ENCODE measurements around the gene UBE2J2. TPM values are rescaled to one million over a fixed set of nuclear protein-coding genes. Genes with fewer than 3 reads are reported as not detected.

The UBE2J2 gene
- polyA plus RNA-seq, 3 donors: 51.7 to 58.8 (median 54.6) TPM

- DNase-seq: no peak
These were observed 10.8 kb upstream of the UBE2J2 start for GRCh38 chr1:1284221-1285101.

GRCh38 chr1:1283821-1284220 is 10.2 kb upstream of the UBE2J2 start:
- peak; percentile 55 for DNase-seq

GRCh38 chr1:1282998-1283397 is 9.3 kb upstream of the UBE2J2 start:
- DNase-seq: no peak

- DNase-seq: no peak
These were observed 8.1 kb upstream of the UBE2J2 start for GRCh38 chr1:1281533-1282321.

- no peak for DNase-seq
These were observed 7.3 kb upstream of the UBE2J2 start for GRCh38 chr1:1280782-1281481.

- no peak for DNase-seq
These were observed 5.4 kb upstream of the UBE2J2 start for GRCh38 chr1:1279028-1279427.

- no peak for DNase-seq
These were observed 5.0 kb upstream of the UBE2J2 start for GRCh38 chr1:1278620-1279019.

- no peak for DNase-seq
These were observed 2.2 kb upstream of the UBE2J2 start for GRCh38 chr1:1275836-1276235.

GRCh38 chr1:1274931-1275431 is 1.3 kb upstream of the UBE2J2 start:
- DNase-seq: no peak

GRCh38 chr1:1274299-1274930 is 761 bp upstream of the UBE2J2 start:
- DNase-seq: no peak

GRCh38 chr1:1273209-1273511 is 494 bp downstream of the UBE2J2 start:
- DNase-seq: no peak

- no peak for DNase-seq
These were observed 1.1 kb downstream of the UBE2J2 start for GRCh38 chr1:1272341-1273208.

- DNase-seq: no peak
These were observed 2.8 kb downstream of the UBE2J2 start for GRCh38 chr1:1270813-1271212.

GRCh38 chr1:1268284-1268682 is 5.4 kb downstream of the UBE2J2 start:
- DNase-seq: no peak

- DNase-seq: no peak
These were observed 6.0 kb downstream of the UBE2J2 start for GRCh38 chr1:1267488-1268283.

- DNase-seq: no peak
These were observed 8.8 kb downstream of the UBE2J2 start for GRCh38 chr1:1264868-1265272.

GRCh38 chr1:1264026-1264425 is 9.6 kb downstream of the UBE2J2 start:
- DNase-seq: no peak

- DNase-seq: no peak
These were observed 10.9 kb downstream of the UBE2J2 start for GRCh38 chr1:1262758-1263157.

- DNase-seq: no peak
These were observed 11.6 kb downstream of the UBE2J2 start for GRCh38 chr1:1262071-1262470.
